Activated CD4-positive, CD25-positive, alpha-beta regulatory T cell treated with anti-CD3 and anti-CD28 coated beads, Interleukin-2, amount 50 U/mL, for 72 hours (primary cell): ENCODE data around the gene ZNF823.
A peak's percentile ranks its signal among the peaks of the same experiment; 100 is the strongest.

ENCODE experiments used
- DNase-seq: peaks from one replicate; pipeline ENCODE4 v3.0.0; 2021

The ZNF823 gene

DNA sequence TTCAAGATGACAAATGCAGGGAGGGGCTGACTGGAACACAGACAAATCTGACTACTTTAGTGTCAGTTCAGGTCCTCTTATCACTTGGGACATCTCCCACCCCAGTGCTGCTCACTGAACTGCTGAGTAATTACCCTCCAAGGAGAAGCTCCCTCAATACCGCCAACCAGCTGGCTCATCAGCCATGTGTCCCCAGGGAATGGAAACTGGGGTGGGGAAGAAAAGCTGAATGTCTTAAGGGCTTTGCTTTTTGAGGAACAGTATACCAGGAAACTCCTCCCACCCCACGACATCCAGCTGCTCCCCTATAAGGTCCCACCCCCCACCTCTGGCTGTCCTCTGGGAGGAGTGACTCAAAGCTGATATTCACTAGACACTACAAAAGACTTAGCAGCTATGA is 2.0 kb downstream of the ZNF823 start:
- no peak for DNase-seq

DNA sequence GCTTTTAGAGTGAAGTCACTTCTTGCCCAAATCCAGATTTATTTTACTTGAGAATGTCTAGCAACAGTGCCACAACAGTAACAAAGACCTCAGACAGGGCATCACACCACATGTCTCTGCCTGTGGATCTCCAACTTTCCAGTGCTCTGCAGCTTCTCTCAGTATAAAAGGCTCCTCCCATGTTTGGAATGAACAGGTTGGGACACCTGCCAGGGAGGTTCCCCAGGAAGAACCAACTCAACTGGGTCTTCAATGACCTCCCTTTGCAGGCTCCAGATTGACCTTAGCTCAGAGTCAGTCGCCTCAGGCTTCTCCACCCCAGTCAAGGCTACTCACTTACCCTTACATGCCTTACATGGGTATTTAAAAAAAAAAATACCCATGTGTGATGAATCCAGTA is 3.4 kb downstream of the ZNF823 start:
- no peak for DNase-seq

DNA sequence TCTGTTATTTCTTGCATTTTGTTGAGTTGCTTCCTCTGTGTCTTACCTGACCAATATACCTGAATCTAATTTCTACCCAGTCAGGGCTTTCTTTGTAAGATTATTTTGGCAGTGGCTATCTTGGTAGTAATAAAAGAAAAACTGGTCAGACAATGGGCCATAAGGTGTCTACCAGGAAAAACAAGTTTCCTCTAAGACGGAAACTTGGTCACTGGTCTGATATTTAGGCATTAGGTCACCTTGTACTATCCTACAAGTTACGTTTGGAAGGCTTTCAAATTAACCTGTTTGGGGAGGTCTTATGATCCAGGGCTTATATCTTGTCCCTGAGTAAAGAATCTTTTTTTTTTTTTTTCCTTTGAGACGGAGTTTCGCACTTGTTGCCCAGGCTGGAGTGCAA is 9.2 kb downstream of the ZNF823 start:
- no peak for DNase-seq

DNA sequence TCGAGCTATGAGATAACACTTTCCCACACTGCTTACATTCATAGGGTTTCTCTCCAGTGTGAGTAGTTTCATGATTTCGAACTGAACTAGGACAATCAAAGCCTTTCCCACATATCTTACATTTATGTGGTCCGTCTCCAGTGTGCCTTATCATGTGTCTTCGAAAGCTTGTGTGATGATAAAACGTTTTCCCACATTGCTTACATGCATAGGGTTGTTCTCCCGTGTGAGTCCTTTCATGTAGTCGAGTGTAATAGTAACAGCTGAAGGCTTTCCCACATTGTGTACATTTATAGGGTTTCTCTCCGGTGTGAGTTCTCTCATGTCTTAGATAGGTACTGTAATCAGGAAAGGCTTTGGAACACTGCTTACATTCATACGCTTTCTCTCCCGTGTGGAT is 16.3 kb downstream of the ZNF823 start:
- no peak for DNase-seq

DNA sequence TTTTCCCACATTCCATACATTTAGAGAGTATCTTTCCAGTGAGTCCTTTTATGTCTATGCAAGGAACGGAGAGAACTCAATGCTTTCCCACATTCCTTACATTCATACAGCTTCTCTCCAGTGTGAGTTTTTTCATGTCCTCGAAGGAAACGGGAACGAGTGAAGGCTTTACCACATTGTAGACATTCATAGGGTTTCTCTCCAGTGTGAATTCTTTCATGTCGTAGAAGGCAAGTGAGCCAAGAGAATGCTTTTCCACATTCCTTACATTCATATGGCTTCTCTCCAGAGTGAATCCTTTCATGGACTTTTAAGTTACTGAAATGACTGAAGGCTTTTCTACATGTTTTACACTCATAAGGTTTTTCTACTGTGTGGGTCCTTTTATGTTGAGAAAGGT is 17.1 kb downstream of the ZNF823 start:
- DNase-seq = no peak

DNA sequence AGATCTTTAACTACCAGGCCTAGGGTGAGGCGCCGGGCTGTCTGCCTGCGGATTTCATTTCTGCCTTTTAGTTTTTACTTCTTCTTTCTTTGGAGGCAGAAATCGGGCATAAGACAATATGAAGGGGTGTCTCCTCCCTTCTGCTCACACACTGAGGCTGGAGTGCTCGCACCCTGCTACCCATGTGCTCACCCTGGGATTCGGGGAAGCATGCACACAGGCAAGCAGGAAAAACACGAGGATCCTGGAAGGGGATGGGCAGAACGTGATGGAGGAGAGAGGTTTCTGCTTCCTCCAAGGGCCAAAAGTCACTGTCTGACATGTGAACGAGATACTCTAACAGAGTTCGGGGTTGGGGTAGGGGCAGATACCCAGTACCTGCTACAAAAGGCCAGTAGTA is 28.4 kb downstream of the ZNF823 start:
- no peak for DNase-seq

DNA sequence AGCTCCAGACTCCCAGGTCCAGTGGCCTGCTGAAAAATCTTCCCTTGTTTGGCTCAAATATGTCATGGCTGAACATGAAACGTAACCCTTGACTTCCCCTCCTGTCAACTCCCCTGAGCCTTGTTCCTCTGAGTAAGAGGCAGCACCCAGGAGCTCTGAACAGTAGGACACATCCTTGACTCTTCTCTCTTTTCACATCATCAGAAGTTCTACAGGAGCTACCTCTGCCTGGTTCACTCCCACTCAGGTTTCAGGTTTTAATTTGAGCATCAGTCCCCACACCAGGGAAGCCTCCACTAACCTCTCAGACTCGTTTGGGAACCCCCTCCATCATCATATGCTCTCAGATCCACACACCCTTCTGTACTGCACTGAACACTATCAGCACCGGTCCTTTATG is 30.3 kb downstream of the ZNF823 start:
- DNase-seq = no peak

DNA sequence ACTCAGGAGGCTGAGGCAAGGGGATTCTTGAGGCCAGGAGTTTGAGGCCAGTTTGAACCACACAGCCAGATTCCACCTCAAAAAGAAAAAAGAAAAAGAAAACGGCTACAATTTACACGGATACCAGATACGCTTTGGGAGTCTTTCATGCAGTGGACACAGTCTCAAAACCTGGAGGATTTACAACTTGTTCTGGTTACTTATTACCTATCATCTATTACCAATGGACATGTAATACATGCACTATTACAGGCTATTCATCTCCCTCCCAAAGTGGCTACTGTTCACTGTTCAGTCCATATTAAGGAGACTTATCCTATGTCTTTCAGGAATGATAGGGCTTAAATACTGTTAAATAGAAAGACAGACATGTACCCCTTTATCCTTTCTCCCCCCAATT is 33.3 kb downstream of the ZNF823 start:
- DNase-seq = no peak

DNA sequence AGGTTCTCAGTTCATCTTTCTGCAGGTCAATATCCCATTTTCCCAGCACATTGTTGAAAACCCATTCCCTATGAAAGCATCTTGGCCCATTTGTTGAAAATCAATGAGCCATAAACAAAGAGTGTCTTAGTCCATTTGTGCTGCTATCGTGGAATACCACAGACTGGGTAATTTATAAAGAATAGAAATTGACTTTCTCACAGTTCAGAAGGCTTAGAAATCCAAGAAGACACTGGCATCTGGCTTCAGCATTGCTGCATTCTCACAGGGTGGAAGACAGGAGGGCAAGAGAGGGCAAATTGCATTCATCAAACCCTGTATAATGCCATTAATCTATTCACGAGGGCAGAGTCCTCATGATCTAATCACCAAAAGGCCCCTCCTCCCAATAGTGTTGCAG is 34.1 kb downstream of the ZNF823 start:
- DNase-seq = no peak

DNA sequence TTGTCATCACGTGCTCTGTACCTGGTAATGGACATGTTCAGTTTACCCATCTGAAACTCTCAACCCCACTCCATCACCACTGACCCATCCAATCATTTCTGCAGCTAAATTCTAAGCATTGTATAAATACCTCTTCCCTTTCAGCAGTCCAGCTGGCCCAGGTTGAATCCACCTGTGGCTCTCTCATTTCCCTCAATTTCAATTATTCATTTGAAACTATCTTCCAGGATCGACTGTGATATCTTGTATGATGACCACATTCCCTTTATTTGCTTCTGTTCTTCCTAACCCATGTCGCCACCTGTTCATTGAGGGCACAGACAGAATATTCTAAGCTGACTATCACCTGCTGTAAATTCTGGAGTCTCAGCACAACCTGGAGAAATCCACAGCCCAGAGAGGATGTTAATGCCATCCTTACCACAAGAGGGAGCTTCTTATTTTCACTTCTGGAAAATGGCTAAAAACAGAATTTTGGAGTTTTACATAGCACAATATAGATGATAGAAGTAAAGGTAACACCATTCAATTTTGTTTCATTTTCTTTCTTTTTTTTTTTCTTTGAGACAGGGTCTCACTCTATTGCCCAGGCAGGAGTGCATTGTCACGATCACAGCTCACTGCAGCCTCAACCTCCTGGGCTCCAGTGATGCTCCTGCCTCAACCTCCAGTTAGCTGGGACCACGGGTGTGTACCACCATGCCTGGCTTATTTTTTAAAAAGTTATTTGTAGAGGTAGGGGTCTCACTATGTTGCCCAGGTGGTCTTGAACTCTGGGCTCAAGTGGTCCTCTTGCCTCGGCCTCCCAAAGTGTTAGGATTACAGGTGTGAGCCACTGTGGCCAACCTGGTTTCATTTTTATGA is 38.6 kb downstream of the ZNF823 start:
- DNase-seq = no peak

DNA sequence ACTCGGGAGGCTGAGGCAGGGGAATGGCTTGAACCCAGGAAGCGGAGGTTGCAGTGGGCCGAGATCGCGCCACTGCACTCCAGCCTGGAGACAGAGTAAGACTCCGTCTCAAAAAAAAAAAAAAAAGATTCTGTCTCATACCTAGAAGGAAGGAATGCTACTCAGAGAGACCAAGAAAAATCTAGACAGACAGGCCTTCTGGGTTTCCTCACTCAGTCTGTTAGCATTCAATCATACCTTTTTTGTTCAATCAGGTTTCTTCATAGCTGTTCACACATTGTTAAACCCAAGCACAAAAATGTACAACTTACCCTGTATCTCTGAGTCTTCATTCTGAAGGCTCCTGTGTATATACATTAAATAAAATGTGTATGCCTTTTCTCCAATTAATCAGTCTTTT is 40.5 kb downstream of the ZNF823 start:
- DNase-seq = no peak

DNA sequence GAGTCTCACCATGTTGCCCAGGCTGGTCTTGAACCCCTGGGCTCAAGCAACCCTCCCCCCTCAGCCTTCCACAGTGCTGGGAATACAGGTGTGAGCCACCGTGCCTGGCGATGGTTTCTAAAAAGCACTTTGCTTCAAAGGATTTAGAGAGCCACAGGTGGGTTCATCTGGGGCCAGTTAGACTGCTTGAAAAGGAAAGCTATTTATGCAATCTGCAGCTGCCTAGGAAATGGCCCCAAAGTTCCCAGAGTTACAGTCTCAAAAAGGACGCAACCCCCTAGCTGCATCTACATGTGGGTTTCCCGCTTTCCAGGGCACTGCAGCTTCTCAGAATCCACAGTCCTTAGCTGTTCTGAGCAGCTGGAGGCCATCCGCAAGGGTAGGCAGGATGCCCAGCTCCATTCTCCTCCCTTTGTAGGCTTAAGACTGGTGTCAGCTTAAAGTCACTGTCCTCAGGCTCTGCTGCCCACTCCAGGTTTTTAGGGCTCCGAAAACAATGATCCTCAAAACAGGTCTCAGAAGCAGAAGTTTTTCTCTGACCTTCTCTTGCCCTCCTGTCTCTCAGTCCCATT is 41.4 kb downstream of the ZNF823 start:
- DNase-seq = no peak

DNA sequence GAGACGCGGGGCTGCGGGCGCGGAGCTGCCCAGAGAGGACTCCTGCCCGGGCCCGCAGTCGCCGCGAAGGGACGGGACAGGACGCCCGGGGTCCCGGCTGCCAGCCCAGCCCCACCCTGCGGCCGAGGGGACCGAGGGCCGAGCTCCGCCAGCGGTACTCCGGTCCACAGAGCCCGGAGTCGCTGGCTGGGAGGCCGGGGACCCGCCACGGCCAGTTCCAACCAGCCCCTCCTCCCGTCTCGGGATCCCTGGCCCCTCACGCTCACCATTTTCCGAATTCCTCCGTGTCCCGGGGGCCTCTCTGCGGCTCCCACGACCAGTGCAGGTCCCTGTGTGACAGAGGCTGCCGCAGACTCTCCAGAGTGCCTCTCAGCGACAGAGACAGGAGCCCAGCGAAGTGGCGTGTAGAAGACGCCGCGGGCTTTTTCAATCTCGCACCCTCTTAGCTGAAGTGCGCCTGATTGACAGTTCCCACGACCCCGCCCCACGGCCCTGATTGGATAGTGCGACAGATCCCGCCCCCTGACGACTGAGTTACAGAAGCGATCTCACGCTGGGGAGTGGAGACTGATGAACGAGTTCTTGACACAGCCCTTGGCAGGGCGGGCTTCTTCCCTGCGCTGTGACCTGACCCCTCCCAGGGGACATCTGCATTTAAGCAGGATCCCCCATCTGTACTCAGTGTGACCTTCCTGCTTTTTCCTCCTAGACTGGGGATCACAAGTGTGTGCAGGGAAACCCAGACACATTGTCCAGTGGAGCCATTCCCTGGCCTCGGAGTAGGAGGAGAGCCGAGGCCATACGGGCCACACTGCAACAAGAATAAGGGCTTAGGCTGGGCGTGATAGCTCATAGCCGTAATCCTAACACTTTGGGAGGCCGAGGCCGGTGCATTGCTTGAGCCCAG is 44.0 kb downstream of the ZNF823 start:
- peak; percentile 90 for DNase-seq

DNA sequence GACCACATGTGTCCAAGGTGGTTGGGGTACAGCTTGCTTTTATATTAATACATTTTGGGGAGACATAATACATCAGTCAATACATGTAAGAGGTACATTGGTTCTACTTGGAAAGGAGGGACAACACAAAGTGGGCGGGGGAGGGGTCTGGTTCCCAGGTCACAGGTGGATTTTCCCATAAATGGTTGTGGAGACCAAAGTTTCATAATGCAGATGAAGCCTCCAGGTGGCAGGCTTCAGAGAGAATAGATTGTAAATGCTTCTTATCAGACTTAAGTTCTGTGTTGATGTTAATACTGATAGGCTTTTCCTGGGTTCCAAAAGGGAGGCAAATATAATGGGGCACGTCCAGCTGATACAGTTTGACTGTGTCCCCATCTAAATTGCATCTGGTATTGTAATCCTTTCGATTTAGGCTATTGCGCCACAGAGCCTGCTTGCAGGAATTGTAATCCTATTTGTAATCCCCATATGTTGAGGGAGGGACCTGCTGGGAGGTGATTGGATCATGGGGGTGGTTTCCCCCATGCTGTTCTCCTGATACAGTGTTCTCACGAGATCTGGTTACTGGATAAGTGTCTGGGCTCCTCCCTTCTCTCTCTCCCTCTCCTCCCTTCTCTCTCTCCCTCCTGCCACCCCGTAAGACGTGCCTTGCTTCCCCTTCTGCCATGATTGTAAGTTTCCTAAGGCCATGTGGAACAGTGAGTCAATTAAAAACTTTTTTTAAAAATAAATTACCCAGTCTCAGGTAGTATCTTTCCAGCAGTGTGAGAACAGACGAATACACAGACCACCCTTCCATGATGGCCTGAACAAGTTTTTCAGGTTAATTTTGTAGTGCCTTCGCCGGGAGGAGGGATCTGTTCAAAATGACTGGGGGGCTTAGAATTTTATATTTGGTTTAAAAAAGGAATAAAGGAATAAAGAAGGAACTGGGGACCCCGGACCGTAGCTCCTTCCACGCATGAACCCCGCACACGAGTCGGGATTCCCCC is 44.9 kb downstream of the ZNF823 start:
- DNase-seq = no peak

DNA sequence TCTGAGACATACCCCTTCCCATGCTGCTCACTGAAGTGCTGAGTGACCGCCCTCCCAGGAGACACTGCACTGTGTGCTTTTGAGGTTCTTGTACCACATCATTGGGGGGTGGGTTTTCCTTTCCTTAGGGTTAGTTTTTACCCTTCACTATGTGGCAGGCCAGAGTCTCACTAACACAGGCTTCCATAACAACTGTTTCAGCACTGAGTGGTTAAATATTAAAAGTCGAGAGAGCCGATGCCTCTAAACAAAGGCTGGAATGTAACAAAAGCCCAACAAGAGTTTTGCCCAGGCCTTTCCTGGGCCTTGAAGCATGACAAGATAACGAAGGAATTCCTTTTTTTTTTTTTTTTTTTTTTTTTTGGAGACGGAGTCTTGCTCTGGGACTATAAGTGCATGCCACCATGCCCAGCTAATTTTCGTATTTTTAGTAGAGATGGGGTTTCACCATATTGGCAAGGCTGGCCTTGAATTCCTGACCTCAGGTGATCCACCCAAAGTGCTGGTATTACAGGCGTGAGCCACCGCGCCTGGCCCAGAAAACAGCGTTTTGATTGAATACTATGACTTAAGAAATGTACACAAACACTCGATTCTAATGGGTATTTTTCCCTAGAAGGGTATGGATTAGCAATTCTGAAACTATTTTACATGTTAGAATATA is 46.5 kb downstream of the ZNF823 start:
- DNase-seq = no peak

DNA sequence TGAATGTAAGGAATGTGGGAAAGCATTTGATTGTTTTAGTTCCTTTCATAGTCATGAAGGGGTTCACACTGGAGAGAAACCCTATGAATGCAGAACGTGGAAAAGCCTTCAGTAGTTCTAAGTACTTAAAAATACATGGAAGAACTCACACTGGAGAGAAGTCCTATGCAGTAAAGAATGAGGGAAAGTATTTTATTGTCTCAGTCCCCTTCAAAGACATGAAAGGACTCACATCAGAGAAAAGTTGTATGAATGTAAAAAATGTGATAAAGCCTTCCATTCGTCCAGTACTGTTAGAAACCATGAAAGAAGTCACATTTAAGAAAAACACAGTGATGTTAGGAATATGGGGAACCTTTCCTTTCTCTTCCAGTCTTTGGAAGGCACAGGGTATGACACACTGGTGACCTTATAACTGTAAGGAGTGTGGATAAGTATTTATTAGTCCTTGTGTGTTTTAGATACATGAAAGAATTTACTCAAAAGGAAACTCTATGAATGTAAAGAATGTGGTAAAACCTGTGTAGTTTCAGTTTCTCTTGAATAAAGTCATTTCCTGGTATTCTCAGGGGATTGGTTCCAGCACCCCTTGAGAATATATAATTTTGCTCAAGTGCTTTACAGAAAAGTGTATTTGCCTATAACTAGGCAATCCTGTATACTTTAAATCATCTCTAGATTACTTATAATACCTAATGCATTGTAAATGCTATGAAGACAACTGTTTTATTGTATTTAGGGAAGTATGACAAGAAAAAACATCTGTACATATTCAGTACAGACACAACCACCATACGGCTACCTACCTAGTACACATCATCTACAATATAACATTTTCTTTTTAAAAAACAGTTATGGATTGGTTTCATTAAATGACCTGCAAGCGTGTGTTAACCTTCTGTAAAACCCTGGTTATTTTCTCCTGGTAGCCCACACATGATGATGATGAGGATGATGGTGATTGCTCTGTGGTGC is 52.8 kb downstream of the ZNF823 start:
- DNase-seq = no peak

DNA sequence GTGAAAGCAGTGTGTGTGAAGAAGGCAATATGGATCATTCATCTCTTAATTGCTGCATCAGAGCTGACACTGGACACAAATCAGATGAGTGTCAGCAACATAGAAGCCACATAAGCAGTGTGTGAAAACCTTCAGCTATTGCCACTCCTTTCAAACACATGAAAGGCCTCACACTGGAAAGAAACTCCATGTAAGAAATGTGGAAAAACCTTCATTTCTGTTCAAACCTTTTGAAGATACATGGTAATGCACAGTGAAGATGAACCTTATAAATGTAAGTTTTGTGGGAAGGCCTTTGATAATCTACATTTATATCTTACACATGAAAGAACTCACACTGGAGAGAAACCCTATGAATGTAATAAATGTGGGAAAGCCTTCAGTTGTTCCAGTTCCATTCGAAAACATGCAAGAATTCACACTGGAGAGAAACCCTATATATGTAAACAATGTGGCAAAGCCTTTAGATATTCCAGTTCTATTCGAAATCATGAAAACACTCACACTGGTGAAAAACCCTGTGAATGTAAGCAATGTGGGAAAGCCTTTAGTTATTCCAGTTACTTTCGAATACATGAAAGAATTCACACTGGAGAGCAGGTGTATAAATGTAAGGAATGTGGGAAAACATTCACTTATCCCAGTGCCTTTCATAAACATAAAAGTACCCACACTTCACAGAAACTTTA is 53.6 kb downstream of the ZNF823 start:
- no peak for DNase-seq

DNA sequence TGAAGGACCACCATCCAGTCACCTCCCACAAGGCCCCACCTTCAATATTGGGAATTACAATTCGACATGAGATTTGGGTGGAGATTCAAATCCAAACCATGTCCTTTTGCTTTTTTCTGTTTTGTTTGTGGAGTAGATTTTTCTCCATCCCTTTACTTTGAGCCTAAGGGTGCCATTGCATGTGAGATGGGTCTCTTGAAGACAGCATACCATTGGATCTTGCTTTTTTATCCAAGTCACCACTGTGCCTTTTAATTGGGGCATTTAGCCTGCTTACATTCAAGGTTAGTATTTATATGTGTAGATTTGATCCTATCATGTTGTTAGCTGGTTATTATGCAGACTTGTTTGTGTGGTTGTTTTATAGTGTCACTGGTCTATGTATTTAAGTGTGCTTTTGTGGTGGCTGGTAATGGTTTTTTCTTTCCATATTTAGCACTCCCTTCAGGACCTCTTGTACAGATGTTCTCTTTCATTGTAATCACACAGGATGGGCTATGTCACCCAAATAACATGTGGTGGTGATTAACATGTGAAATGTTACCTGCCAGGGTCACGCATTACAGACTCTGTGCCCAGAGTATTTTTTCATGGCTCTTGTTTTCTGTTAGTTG is 58.0 kb downstream of the ZNF823 start:
- DNase-seq = no peak

DNA sequence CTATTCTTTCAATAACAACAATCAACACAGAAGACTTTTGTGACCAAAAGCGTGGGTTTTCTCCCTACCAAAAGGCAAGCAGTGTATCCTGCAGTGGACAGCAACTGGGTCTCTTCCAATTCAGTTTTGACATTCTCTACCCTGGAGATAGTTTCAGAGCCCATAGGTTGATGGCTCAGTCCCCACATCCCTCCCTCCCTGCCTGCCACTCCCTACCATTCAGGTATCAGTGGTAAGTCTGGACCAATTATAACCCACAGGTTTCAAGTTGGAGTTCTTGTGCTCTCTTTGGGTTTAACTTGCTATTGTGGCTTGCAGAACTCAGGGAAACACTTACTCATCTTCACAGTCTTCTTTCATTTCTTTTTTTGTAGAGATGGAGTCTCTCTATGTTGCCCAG is 60.2 kb downstream of the ZNF823 start:
- no peak for DNase-seq
